ENCODE measurements around the gene SLC16A3. TPM values are rescaled to one million over a fixed set of nuclear protein-coding genes. Genes with fewer than 3 reads are reported as not detected.

Gene SLC16A3
- total and polyA plus RNA-seq, 9 of the 15 experiments (the other 6 are each of a cell fraction or from before 2014, with no cell fraction given) = 0.11 to 5.4 (median 1.2) TPM; not detected in 2

DNA sequence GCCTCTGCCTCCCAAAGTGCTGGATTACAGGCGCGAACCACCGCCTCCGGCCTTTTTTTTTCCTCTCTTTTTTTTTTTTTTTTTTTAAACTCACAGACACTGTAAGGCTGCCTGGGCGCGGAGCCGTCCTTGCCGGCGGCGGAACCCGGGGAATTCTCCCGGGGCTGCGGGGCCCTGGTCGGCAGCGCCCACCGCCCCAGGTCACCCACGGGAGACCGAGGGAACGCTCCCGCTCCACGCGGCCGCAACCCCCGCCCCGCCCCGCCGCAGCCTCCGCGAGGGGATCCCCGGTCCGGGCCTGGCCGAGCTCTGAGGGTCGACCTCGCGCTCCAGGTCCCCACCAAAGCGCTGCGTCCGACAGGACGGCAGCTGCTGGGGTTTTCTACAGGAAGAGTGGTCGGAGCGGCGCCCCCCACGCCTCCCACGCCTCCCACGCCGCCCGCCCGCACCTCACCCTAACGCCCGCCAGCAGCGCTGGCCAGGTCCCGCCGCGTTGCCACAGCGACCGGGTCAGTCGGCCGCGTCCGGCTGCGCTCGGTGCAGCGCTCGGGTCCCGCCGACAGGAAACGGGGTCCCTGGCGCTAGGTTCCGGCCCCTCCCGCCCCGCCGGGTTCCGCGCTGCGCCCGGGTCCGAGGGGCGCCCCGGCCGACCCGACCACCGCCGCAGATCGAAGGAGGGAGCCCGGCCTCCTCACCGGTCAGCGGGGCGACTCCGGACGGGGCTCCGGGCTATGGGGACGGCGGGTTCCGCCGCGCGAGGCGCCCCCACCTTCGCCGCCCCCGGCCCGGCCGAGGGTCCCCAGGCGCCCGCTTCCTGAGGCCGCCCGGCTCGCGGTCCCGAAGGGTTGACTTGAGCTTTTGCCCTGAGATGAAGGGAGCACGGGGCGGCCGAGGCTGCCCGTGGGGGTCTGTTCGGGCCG is 16.3 kb upstream of the SLC16A3 start, which contains the start of gene CCDC57 (continued):
- TF ChIP-seq, protein P1, sequence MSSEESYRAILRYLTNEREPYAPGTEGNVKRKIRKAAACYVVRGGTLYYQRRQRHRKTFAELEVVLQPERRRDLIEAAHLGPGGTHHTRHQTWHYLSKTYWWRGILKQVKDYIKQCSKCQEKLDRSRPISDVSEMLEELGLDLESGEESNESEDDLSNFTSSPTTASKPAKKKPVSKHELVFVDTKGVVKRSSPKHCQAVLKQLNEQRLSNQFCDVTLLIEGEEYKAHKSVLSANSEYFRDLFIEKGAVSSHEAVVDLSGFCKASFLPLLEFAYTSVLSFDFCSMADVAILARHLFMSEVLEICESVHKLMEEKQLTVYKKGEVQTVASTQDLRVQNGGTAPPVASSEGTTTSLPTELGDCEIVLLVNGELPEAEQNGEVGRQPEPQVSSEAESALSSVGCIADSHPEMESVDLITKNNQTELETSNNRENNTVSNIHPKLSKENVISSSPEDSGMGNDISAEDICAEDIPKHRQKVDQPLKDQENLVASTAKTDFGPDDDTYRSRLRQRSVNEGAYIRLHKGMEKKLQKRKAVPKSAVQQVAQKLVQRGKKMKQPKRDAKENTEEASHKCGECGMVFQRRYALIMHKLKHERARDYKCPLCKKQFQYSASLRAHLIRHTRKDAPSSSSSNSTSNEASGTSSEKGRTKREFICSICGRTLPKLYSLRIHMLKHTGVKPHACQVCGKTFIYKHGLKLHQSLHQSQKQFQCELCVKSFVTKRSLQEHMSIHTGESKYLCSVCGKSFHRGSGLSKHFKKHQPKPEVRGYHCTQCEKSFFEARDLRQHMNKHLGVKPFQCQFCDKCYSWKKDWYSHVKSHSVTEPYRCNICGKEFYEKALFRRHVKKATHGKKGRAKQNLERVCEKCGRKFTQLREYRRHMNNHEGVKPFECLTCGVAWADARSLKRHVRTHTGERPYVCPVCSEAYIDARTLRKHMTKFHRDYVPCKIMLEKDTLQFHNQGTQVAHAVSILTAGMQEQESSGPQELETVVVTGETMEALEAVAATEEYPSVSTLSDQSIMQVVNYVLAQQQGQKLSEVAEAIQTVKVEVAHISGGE (CRISPR knock-in tag; IDR thresholded peaks at IDR 0.05) = peak; percentile 98 to 100 (median 99)
- TF ChIP-seq HDAC1 (IDR thresholded peaks at IDR 0.05) = peak; percentile 9 to 95; a peak in 3 of 4 replicates
- TF ChIP-seq ESRRA (IDR thresholded peaks at IDR 0.05; ENCODE audit: borderline replicate concordance, low read depth) = peak; percentile 71
- TF ChIP-seq ZFX (CRISPR knock-in tag; IDR thresholded peaks at IDR 0.05) = peak; percentile 59
- TF ChIP-seq ILF3 (IDR thresholded peaks at IDR 0.05; ENCODE audit: borderline replicate concordance) = no peak
- peak; percentile 84 for TF ChIP-seq ZNF384 (IDR thresholded peaks at IDR 0.05; ENCODE audit: low read depth, low read length)
- peak; percentile 9 to 52; a peak in 2 of 4 replicates for TF ChIP-seq RCOR1 (IDR thresholded peaks at IDR 0.05; ENCODE audit: borderline replicate concordance in 1 of 2, low read depth in 2 of 2, low read length in 2 of 2)
- peak; percentile 92 for TF ChIP-seq TAF1 (IDR thresholded peaks at IDR 0.05; ENCODE audit: control insufficient read depth, extremely low read depth, insufficient read depth, low read length, severe bottlenecking)
- no peak for TF ChIP-seq HNRNPH1 (optimal IDR thresholded peaks at IDR 0.05; ENCODE audit: low read depth, low read length)
- TF ChIP-seq POLR2AphosphoS5 (IDR thresholded peaks at IDR 0.05; ENCODE audit: control insufficient read depth, insufficient read depth, low read depth, low read length) = peak; percentile 41; the same call in 1 of the 2 replicates
- TF ChIP-seq SIN3A (IDR thresholded peaks at IDR 0.05; ENCODE audit: borderline replicate concordance in 2 of 2, control insufficient read depth in 1 of 2, low read depth in 2 of 2, low read length in 2 of 2) = peak; percentile 87 to 93; a peak in 3 of 4 replicates
- TF ChIP-seq, protein P2, sequence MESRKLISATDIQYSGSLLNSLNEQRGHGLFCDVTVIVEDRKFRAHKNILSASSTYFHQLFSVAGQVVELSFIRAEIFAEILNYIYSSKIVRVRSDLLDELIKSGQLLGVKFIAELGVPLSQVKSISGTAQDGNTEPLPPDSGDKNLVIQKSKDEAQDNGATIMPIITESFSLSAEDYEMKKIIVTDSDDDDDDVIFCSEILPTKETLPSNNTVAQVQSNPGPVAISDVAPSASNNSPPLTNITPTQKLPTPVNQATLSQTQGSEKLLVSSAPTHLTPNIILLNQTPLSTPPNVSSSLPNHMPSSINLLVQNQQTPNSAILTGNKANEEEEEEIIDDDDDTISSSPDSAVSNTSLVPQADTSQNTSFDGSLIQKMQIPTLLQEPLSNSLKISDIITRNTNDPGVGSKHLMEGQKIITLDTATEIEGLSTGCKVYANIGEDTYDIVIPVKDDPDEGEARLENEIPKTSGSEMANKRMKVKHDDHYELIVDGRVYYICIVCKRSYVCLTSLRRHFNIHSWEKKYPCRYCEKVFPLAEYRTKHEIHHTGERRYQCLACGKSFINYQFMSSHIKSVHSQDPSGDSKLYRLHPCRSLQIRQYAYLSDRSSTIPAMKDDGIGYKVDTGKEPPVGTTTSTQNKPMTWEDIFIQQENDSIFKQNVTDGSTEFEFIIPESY (CRISPR knock-in tag; IDR thresholded peaks at IDR 0.05) = peak; percentile 78
- peak; percentile 76 for TF ChIP-seq KLF16 (IDR thresholded peaks at IDR 0.05)
- TF ChIP-seq FOSL1 (tag; conservative IDR thresholded peaks at IDR 0.05) = peak; percentile 42; the same call in 1 of the 2 replicates
